ENCODE measurements around the gene SLC25A43.

DNA sequence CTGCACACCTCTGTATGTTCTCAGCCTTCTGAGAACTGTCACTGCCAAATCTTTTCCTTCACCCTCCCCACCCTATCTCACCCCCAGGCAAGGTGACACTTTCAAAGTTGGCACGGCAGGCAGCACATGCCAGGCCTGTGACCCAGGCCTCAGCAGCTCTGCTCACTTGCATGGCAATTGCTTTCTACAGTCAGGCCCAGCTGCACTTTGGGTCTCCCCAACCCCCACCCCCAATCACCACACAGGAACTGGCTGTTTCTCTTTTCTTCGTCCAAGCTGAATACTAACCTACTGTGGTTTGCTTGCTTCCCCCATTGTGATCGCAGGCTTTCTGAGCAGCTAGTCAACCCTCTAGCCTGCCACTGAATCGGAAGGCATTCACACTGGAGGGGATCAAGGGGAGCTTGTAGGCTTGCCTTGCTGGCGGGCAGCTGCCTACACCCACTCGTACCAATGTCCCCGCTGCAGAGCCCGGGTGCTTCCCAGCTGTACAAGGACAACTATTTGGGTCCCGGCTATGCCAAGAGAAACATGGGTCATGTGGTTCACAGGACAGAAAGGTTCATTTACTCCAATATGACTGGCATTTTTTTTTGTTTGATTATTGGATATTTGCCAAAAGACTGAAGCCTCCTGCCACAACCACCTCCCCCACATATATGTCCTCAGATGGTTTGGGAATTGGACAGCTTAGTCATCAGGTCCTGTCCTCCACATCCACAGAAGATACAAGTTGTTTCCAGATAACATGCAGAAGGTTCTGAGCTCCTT is 28.1 kb downstream of the SLC25A43 start:
- TF ChIP-seq ZFP30 (CRISPR knock-in tag; IDR thresholded peaks at IDR 0.05) (no peak), ESRRG (CRISPR knock-in tag; IDR thresholded peaks at IDR 0.05) (no peak), ZNF565 (CRISPR knock-in tag; conservative IDR thresholded peaks at IDR 0.05; ENCODE audit: low read depth) (no peak), PATZ1 (CRISPR knock-in tag; IDR thresholded peaks at IDR 0.05; ENCODE audit: borderline replicate concordance) (no peak), ZC3H10 (CRISPR knock-in tag; IDR thresholded peaks at IDR 0.05) (no peak), TSHZ2 (CRISPR knock-in tag; IDR thresholded peaks at IDR 0.05) (no peak), TOX (CRISPR knock-in tag; IDR thresholded peaks at IDR 0.05; ENCODE audit: borderline replicate concordance) (no peak), ISL1 (CRISPR knock-in tag; IDR thresholded peaks at IDR 0.05) (no peak), GLIS3 (CRISPR knock-in tag; IDR thresholded peaks at IDR 0.05) (no peak), RARB (CRISPR knock-in tag; IDR thresholded peaks at IDR 0.05) (no peak)
